BE2C (cell line): ENCODE results near the gene SOX11.

ENCODE experiments used
- DNase-seq: peaks from one replicate; pipeline ENCODE4 v3.0.0-alpha.2; 2020
- H3K27me3 ChIP-seq: fragments of 250-450 bp; sonication (Bioruptor Pico); 2 replicates; pipeline ENCODE4 v1.5.1; 2020; ENCODE audit warnings: mild to moderate bottlenecking
- H3K36me3 ChIP-seq: fragments of 250-450 bp; sonication (Bioruptor Pico); 2 replicates; pipeline ENCODE4 v1.5.1; 2020; ENCODE audit warnings: mild to moderate bottlenecking
- H3K4me1 ChIP-seq: fragments of 250-450 bp; sonication (Bioruptor Pico); 2 replicates; pipeline ENCODE4 v1.5.1; 2020
- H3K4me3 ChIP-seq: 2 replicates; pipeline ENCODE4 v1.5.1; 2011; ENCODE audit warnings: low read depth, low read length
- H3K9me3 ChIP-seq: fragments of 250-450 bp; sonication (Bioruptor Pico); 2 replicates; pipeline ENCODE4 v1.5.1; 2020
- TF ChIP-seq, protein P1 (sequence below): IDR thresholded peaks from 2 replicates; pipeline ENCODE4 v1.5.1; 2012; ENCODE audit warnings: mild to moderate bottlenecking, low read depth, low read length

Gene SOX11

DNA sequence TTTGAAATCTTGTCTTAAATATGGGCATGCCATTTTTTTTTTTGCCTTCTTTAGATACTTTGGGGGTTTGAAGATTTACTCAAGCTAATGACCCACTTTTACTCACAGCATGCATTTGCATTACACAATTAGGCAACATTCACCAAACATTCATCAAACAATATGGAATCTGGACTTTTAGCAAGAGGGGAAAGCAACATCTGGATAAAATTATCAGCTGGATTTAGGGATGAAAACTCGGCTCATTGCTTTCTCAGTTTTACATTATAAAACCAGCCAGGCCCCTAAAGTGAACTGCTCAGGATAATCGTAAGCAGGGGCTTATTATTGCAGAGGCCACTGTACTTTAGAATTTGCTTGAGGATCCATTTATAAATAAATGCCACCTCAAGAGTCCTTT lies 44.7 kb downstream of the SOX11 start:
- TF ChIP-seq, protein P1, sequence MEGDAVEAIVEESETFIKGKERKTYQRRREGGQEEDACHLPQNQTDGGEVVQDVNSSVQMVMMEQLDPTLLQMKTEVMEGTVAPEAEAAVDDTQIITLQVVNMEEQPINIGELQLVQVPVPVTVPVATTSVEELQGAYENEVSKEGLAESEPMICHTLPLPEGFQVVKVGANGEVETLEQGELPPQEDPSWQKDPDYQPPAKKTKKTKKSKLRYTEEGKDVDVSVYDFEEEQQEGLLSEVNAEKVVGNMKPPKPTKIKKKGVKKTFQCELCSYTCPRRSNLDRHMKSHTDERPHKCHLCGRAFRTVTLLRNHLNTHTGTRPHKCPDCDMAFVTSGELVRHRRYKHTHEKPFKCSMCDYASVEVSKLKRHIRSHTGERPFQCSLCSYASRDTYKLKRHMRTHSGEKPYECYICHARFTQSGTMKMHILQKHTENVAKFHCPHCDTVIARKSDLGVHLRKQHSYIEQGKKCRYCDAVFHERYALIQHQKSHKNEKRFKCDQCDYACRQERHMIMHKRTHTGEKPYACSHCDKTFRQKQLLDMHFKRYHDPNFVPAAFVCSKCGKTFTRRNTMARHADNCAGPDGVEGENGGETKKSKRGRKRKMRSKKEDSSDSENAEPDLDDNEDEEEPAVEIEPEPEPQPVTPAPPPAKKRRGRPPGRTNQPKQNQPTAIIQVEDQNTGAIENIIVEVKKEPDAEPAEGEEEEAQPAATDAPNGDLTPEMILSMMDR, result no peak
- no peak for DNase-seq
- Histone ChIP-seq H3K4me3 (no peak overlapping the region), H3K36me3 (no peaks in the 10 kb centered on the region), H3K4me1 (no peaks in the 10 kb centered on the region), H3K27me3 (no peaks in the 10 kb centered on the region), H3K9me3 (no peaks in the 10 kb centered on the region)

DNA sequence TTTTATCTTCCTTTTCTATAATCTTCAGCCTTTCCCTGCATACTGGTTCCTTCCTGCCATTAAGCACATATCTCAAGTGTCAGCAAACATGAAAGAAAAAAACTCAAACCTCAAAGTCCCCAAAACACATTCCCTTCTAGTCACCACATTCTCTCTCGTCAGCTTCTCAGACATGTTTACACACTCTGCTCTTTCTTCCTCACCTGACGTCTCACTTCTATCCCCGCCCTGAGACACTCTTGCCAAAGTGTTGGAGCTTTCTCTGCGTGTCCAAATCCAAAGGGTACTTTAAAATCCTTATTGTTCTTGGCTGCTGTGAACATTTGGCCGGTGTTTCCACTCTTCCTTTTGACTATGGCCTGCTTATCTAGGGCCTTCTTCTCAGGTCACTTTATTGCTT lies 47.9 kb downstream of the SOX11 start:
- H3K27me3 ChIP-seq, result no peaks in the 10 kb centered on the region
- H3K36me3 ChIP-seq, result no peaks in the 10 kb centered on the region
- no peak for DNase-seq
- TF ChIP-seq, protein P1, result no peak
- H3K4me1 ChIP-seq, result no peaks in the 10 kb centered on the region
- no peak overlapping the region for H3K4me3 ChIP-seq
- no peaks in the 10 kb centered on the region for H3K9me3 ChIP-seq

DNA sequence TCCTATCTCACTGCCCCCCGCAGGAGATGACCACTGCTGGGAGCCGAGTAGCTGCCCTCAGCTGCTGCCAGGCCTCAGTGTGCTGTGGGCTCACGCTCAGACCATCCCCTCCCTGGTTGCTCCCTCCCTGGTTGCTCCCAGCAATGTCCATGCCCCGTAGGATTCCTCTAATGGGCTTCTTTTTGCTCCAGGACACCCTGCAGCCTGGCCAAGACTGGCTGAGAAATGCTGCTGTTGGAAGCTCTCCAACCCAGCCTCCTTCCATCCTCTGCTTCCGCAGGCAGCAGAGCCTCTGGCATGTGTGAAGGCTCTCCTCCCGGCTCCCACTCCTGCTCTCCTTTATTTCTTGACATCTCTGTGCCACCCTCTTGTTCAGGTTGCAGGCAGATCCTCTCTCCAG lies 48.6 kb downstream of the SOX11 start:
- Histone ChIP-seq H3K4me3 (no peak overlapping the region), H3K36me3 (no peaks in the 10 kb centered on the region), H3K4me1 (no peaks in the 10 kb centered on the region), H3K9me3 (no peaks in the 10 kb centered on the region; the same call in 1 of the 2 replicates), H3K27me3 (no peaks in the 10 kb centered on the region)
- no peak for DNase-seq
- TF ChIP-seq, protein P1, result no peak

DNA sequence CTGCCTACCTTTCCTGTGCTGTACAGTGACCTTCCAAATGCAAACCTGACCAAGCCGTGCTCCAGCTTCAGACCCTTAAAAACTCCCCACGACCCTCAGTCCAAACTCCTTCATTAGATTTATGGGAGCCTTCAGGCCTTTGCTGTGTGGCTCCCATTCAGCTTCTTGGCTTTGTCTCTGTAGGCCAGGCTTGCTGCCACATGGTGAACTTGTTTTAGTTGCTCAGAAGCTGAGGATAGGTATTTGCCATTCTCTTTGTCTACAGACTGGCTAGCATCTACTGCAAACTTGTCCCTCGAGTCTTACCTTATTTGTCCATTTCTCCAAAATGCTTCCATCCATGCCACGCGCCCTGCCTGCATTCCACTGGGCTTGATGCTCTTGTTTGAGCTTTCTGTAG lies 49.1 kb downstream of the SOX11 start:
- Histone ChIP-seq H3K36me3 (no peaks in the 10 kb centered on the region), H3K9me3 (no peaks in the 10 kb centered on the region; the same call in 1 of the 2 replicates), H3K27me3 (no peaks in the 10 kb centered on the region), H3K4me3 (no peak overlapping the region), H3K4me1 (no peaks in the 10 kb centered on the region)
- TF ChIP-seq, protein P1, result no peak
- DNase-seq, result no peak

- H3K9me3 ChIP-seq, result no peaks in the 10 kb centered on the region; the same call in 1 of the 2 replicates
- TF ChIP-seq, protein P1, result no peak
- H3K4me1 ChIP-seq, result no peaks in the 10 kb centered on the region
- H3K4me3 ChIP-seq, result no peak overlapping the region
- no peaks in the 10 kb centered on the region for H3K36me3 ChIP-seq
- no peak for DNase-seq
- no peaks in the 10 kb centered on the region for H3K27me3 ChIP-seq
These were observed 49.9 kb downstream of the SOX11 start for GRCh38 chr2:5742126-5742525.

DNA sequence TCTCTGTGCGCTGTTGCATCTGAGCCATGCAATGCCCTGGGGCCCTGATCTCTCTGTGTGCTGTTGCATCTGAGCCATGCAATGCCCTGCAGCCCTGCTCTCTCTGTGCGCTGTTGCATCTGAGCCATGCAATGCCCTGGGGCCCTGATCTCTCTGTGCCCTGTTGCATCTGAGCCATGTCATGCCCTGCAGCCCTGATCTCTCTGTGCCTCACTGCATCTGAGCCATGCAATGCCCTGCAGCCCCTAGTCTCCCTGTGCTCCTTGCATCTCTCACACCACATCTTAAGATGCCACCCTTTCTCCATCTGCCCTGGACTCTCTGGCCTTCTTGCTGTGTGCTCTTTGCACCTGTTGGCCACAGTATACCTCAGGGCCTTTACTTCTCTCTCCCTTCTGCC lies 56.2 kb downstream of the SOX11 start:
- TF ChIP-seq, protein P1, result no peak
- no peak overlapping the region for H3K4me3 ChIP-seq
- DNase-seq, result no peak
- no peaks in the 10 kb centered on the region for H3K27me3 ChIP-seq
- no peaks in the 10 kb centered on the region for H3K4me1 ChIP-seq
- H3K36me3 ChIP-seq, result no peaks in the 10 kb centered on the region
- H3K9me3 ChIP-seq, result no peaks in the 10 kb centered on the region; the same call in 1 of the 2 replicates
